Upper lobe of right lung (tissue), 1 donor: ENCODE results near the gene RYR1. TPM values are rescaled to one million over a fixed set of nuclear protein-coding genes. Genes with fewer than 3 reads are reported as not detected.
"Not testable (repeated sequence)": the region's sequence is repeated elsewhere in the genome, so short reads cannot be mapped to it uniquely, and the experiment has no call there.

Experiments
- ATAC-seq: fragments of 200-7000 bp; cut with Tn5 transposase; one replicate; pipeline ENCODE4 v1.9.1; 2020; ENCODE audit warnings: mild to moderate bottlenecking, moderate library complexity
- DNase-seq: peaks from one replicate; pipeline ENCODE4 v3.0.0-alpha.2; 2020
- H3K27ac ChIP-seq: fragments of 200-600 bp; one replicate; pipeline ENCODE4 v1.8.0; 2022
- H3K27me3 ChIP-seq: fragments of 200-600 bp; one replicate; pipeline ENCODE4 v1.8.0; 2022; ENCODE audit warnings: mild to moderate bottlenecking
- H3K36me3 ChIP-seq: fragments of 200-600 bp; one replicate; pipeline ENCODE4 v1.8.0; 2022
- H3K4me1 ChIP-seq: fragments of 200-600 bp; one replicate; pipeline ENCODE4 v1.8.0; 2022
- H3K4me3 ChIP-seq: fragments of 200-600 bp; one replicate; pipeline ENCODE4 v1.8.0; 2022; ENCODE audit warnings: mild to moderate bottlenecking
- H3K9me3 ChIP-seq: fragments of 200-600 bp; one replicate; pipeline ENCODE4 v1.8.0; 2022
- CTCF ChIP-seq: fragments of 200-600 bp; IDR thresholded peaks from one replicate; pipeline ENCODE4 v1.8.0; 2022; ENCODE audit warnings: antibody characterized with exemption
- intact Hi-C: fragments of 100-400 bp; cut with DNase I; formaldehyde crosslinking; loops from one replicate; pipeline ENCODE4 v1.11.0; 2022
- total RNA-seq: library from RNA; stranded (reverse); fragmentation: NEBNext Ultra II Directional; extraction: Animal tissue kit (Norgen Biotek cat#: 25700); gene quantifications from one replicate; pipeline ENCODE4 v1.2.1, GENCODE V29; 2021
- donor health status: DM: no; HTN: yes; CAD: no; lungs with severe emphysema.

RYR1 gene
- total RNA-seq, 1 donor from 2014 or later: 6.5 TPM

DNA sequence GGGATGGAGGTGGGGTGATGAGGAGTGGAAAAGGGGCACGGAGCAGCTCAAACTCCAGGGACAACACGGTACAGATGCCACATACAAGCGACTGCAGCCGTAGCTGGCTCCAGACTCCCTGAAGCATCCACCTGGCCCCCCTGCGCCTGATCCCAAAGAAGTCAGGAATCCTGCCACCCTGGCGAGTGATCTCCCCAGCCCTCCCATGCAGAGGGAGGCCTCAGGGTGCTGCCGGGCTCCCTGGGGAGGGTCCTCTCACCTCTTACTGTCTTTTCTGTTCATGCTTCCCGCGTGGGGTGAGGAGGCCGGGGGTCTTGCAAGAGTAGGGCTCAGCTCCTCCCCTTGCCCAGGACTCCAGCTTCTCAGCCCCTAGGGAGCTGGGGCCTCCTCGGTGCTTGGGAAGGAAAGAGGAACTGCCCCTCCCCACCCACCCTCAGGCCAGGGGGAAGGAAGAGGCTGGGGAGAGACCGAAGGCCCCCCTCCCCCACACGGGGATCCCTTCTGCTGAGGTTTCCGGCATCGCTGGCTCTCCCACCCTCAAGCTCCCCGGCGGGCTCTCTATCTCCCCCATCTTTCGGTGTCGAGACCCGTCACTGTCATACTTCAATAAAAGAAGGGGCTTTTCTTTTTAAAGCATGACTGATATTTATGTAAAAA lies 7.6 kb upstream of the RYR1 start, which contains the start of gene RASGRP4:
Gene RASGRP4, minus strand, starts transcription at position 410 of the 657 bp plus-strand sequence. Its CDS starts 128 bp downstream, at position 282.
- ATAC-seq: peak; percentile 88
- peak within 1 kb of the TSS; percentile 36 for H3K4me3 ChIP-seq

GRCh38 chr19:38427035-38427677 lies 6.3 kb upstream of the RYR1 start:
- H3K27me3 ChIP-seq, H3K9me3 ChIP-seq, DNase-seq, H3K4me3 ChIP-seq, ATAC-seq, H3K27ac ChIP-seq, intact Hi-C loops, H3K36me3 ChIP-seq, H3K4me1 ChIP-seq: not testable (repeated sequence)

More for the DNA sequence above, 7.6 kb upstream of the RYR1 start, which contains the start of gene RASGRP4:
- intact Hi-C loops: no loop called here
- no peaks in the 10 kb centered on the region for H3K36me3 ChIP-seq
- TF ChIP-seq CTCF: no peak
- H3K27ac ChIP-seq: peak within 1 kb of the TSS; percentile 58
- H3K9me3 ChIP-seq: no peaks in the 10 kb centered on the region
- peak; percentile 71 for DNase-seq
- H3K27me3 ChIP-seq: no peaks in the 10 kb centered on the region
- no peaks in the 10 kb centered on the region for H3K4me1 ChIP-seq

DNA sequence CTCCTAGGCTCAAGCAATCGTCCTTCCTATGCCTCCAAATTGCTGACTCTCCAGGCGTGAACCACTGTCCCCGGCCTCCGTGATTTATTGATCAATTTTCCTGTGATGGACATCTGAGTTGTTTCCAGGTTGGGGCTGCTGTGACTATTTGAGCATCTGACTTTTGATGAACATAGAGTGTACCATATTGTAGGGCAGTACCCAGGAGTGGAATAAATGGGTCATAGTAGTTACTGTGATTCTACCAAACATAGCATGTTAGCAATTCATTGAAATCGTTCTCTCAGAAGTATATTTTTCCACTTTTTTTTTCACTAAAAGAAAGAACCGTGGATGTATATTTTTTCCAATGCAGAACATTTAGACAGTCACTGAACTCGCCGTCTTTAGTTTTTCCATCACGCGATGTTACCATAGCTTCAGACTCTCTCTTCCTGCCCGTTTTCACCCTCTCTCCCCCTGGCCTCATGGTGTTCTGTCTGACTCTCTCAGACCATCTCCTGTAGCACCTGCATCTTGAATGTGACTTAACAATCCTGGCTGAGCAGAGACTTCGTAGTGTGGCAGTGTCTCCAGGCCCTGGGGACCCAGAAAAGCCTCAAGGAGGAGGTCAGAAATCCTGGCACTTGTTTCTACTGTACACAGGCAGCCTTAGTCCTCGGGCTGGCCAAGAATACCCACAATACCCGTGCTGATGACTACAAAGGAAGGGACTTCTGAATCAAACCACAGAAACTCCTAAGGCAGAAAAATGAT lies 4.3 kb upstream of the RYR1 start:
- no peak overlapping the region for H3K4me3 ChIP-seq
- TF ChIP-seq CTCF: no peak
- no peak overlapping the region for H3K27ac ChIP-seq
- H3K27me3 ChIP-seq: peaks cover 14% of the 10 kb centered on the region
- intact Hi-C loops: no loop called here
- no peaks in the 10 kb centered on the region for H3K9me3 ChIP-seq
- no peaks in the 10 kb centered on the region for H3K36me3 ChIP-seq
- ATAC-seq (no peak), DNase-seq (no peak)
- no peaks in the 10 kb centered on the region for H3K4me1 ChIP-seq

DNA sequence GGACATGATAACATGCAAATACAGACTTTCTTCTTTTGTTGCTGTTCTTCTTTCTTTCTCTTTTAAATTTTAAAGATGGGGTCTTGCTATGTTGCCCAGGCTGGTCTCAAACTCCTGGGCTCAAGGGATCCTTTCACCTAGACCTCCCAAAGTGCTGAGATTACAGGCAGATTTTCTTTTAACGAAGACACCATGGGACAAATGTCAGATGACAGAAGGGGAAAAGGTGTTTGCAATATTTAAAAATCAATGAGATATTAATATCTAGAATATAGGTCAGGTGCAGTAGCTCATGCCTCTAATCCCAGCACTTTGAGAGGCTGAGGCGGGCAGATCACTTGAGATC lies 3.7 kb upstream of the RYR1 start:
- Histone ChIP-seq H3K27ac (no peak overlapping the region), H3K36me3 (no peaks in the 10 kb centered on the region), H3K4me3 (no peak overlapping the region), H3K9me3 (no peaks in the 10 kb centered on the region), H3K27me3 (peaks cover 19% of the 10 kb centered on the region), H3K4me1 (no peaks in the 10 kb centered on the region)
- intact Hi-C loops: no loop called here
- no peak for TF ChIP-seq CTCF
- DNase-seq: no peak
- no peak for ATAC-seq

GRCh38 chr19:38430931-38431330 lies 2.6 kb upstream of the RYR1 start:
- intact Hi-C loops: no loop called here
- no peak overlapping the region for H3K27ac ChIP-seq
- peaks cover 31% of the 10 kb centered on the region for H3K27me3 ChIP-seq
- ATAC-seq (no peak), DNase-seq (no peak)
- no peak for TF ChIP-seq CTCF
- no peaks in the 10 kb centered on the region for H3K9me3 ChIP-seq
- no peak overlapping the region for H3K4me3 ChIP-seq
- H3K4me1 ChIP-seq: no peaks in the 10 kb centered on the region
- no peaks in the 10 kb centered on the region for H3K36me3 ChIP-seq

GRCh38 chr19:38434549-38435051 lies 1.1 kb downstream of the RYR1 start:
- Histone ChIP-seq H3K4me3 (no peak overlapping the region), H3K9me3 (no peaks in the 10 kb centered on the region), H3K36me3 (no peaks in the 10 kb centered on the region), H3K27ac (no peak overlapping the region), H3K27me3 (peaks cover 35% of the 10 kb centered on the region), H3K4me1 (no peaks in the 10 kb centered on the region)
- DNase-seq: no peak
- no peak for TF ChIP-seq CTCF
- intact Hi-C loops: no loop called here
- ATAC-seq: no peak
